OCI-LY7 (cell line): ENCODE measurements around the gene OR10Z1. TPM values are rescaled to one million over a fixed set of nuclear protein-coding genes. Genes with fewer than 3 reads are reported as not detected.

Source experiments
- Bru-seq: library from RNA; stranded (reverse); fragments of 400-500 nt; gene quantifications from one replicate; lab custom pipeline; 2021; lab: Mats Ljungman, UMichigan
- BruChase-seq, 2 experiments: library from RNA; stranded (reverse); fragments of 400-500 nt; gene quantifications; one replicate each; lab custom pipeline; 2021; lab: Mats Ljungman, UMichigan
- BruUV-seq: library from RNA; stranded (reverse); fragments of 400-500 nt; replicated peaks from 2 replicates; lab custom pipeline; 2021; lab: Mats Ljungman, UMichigan
- CTCF ChIA-PET: fragments of 300-600 bp; sonication (Branson Sonifier 250); formaldehyde crosslinking; loops from one replicate; lab custom pipeline; 2022; ENCODE audit warnings: antibody characterized with exemption; ENCODE audit not compliant: unreplicated experiment; lab: Charles Lee
- POLR2A ChIA-PET: fragments of 300-600 bp; sonication (Branson Sonifier 250); formaldehyde crosslinking; loops from one replicate; lab custom pipeline; 2022; ENCODE audit warnings: antibody characterized with exemption; lab: Charles Lee
- DNase-seq: peaks from one replicate; pipeline ENCODE4 v3.0.0-alpha.2; 2015; ENCODE audit warnings: low spot score
- H2AFZ ChIP-seq: fragments of 200-600 bp; sonication (generic), shearing (Covaris generic); 2 replicates; pipeline ENCODE4 v1.6.1; 2014; ENCODE audit warnings: mild to moderate bottlenecking, antibody characterized with exemption, low read length, moderate library complexity
- H3K27ac ChIP-seq: fragments of 200-600 bp; sonication (generic); 2 replicates; pipeline ENCODE4 v1.5.1; 2014; ENCODE audit warnings: mixed run types, low read depth, mild to moderate bottlenecking, moderate library complexity, low read length, inconsistent platforms; ENCODE audit not compliant: poor library complexity, severe bottlenecking
- H3K36me3 ChIP-seq: fragments of 200-600 bp; sonication (generic); 2 replicates; pipeline ENCODE4 v1.6.1; 2014; ENCODE audit warnings: mild to moderate bottlenecking, antibody characterized with exemption, low read length, moderate library complexity, mixed read lengths; ENCODE audit not compliant: insufficient read depth
- H3K4me1 ChIP-seq: fragments of 200-600 bp; sonication (generic); 2 replicates; pipeline ENCODE4 v1.5.1; 2014; ENCODE audit warnings: mild to moderate bottlenecking, low read length; ENCODE audit not compliant: insufficient read depth, poor library complexity, severe bottlenecking
- H3K4me2 ChIP-seq: fragments of 200-600 bp; sonication (generic); 2 replicates; pipeline ENCODE4 v1.6.1; 2014; ENCODE audit warnings: mild to moderate bottlenecking, low read length
- H3K4me3 ChIP-seq: fragments of 200-600 bp; sonication (generic); 2 replicates; pipeline ENCODE4 v1.5.1; 2014; ENCODE audit warnings: mild to moderate bottlenecking, low read depth, low read length; ENCODE audit not compliant: poor library complexity, severe bottlenecking
- H3K79me2 ChIP-seq: fragments of 200-600 bp; sonication (generic); 2 replicates; pipeline ENCODE4 v1.6.1; 2016; ENCODE audit warnings: low read depth, mild to moderate bottlenecking, low read length, moderate library complexity, mixed read lengths; ENCODE audit not compliant: insufficient read depth
- H3K9me2 ChIP-seq: fragments of 200-600 bp; sonication (generic); 2 replicates; pipeline ENCODE4 v1.6.1; 2016; ENCODE audit warnings: mild to moderate bottlenecking, low read length, mixed read lengths; ENCODE audit not compliant: insufficient read depth
- H3K9me3 ChIP-seq: fragments of 200-600 bp; sonication (generic); 2 replicates; pipeline ENCODE4 v1.6.1; 2014; ENCODE audit warnings: mild to moderate bottlenecking, mixed run types, low read length, mixed read lengths
- H4K20me1 ChIP-seq: fragments of 200-600 bp; sonication (generic); 2 replicates; pipeline ENCODE4 v1.6.1; 2014; ENCODE audit warnings: mild to moderate bottlenecking, antibody characterized with exemption, low read length, moderate library complexity, mixed read lengths; ENCODE audit not compliant: insufficient read depth
- EZH2phosphoT487 ChIP-seq: fragments of 200-600 bp; sonication (generic); IDR thresholded peaks from 2 replicates; pipeline ENCODE4 v1.6.1; 2018; ENCODE audit warnings: low read depth, borderline replicate concordance, mild to moderate bottlenecking, mixed run types, antibody characterized with exemption, low read length, moderate library complexity, mixed read lengths
- intact Hi-C: fragments of 100-400 bp; cut with micrococcal nuclease; formaldehyde crosslinking; loops from one replicate; pipeline ENCODE4 v1.10.0; 2022; ENCODE audit not compliant: unreplicated experiment
- long read RNA-seq: library from polyadenylated mRNA; stranded (forward); transcript quantifications from one replicate; pipeline ENCODE4 v2.0.0, GENCODE V29; 2022
- total RNA-seq, 2 experiments: library from RNA; depleted of rRNA in 1 of 2; stranded (reverse); fragments of >200 nt in 1 of 2; shearing (Covaris generic) in 1 of 2; gene quantifications; 2 replicates each; pipeline ENCODE4 v1.2.3, GENCODE V29; 2014 to 2022
- TF ChIP-seq, protein P1 (sequence below): fragments of 200-600 bp; sonication (generic); conservative IDR thresholded peaks from 2 replicates; pipeline ENCODE4 v1.5.1; 2014; ENCODE audit warnings: mild to moderate bottlenecking, antibody characterized with exemption, low read length, moderate library complexity, mixed read lengths

Gene OR10Z1, protein sequence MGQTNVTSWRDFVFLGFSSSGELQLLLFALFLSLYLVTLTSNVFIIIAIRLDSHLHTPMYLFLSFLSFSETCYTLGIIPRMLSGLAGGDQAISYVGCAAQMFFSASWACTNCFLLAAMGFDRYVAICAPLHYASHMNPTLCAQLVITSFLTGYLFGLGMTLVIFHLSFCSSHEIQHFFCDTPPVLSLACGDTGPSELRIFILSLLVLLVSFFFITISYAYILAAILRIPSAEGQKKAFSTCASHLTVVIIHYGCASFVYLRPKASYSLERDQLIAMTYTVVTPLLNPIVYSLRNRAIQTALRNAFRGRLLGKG
- total RNA-seq (2014; rRNA removed; shearing (Covaris generic)) (not detected in 2 replicates), total RNA-seq (2022) (not detected in 2 replicates), Bru-seq, nascent RNA (not detected), BruChase-seq, experiment 1, labeled RNA remaining after a 6-hour chase (not detected), BruChase-seq, experiment 2, labeled RNA remaining after a 2-hour chase (not detected)
- long read RNA-seq = 0 reads

DNA sequence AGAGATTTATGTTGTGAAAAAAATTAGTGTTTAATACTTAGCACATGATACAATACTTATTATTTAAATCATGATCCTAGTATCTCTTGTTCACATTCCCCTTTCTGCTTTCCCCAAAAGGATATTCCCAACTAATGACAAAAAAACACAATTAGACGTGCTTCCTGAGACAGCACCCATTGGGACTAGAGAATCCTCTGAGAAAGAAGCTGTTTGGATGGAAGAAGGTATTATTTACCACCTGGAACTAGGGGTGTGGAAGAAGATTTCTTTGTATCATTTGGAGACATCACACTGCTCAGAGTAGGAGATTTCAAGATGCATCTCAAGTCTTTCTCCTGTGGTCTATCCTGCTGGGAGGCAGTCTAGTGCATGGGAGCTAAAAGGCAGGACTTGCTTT lies at the start of gene OR10Z1:
TSS of gene OR10Z1 (plus strand) at position 301 of the 400 bp plus-strand sequence. CDS start 1,171 bp downstream, outside the sequence.
- no TSS peak for BruUV-seq
- Histone ChIP-seq H3K4me3 (no peak within 1 kb of the TSS), H3K79me2 (no peaks in the 10 kb centered on the region), H3K36me3 (no peaks in the 10 kb centered on the region), H2AFZ (no peak within 1 kb of the TSS), H3K4me1 (no peaks in the 10 kb centered on the region), H3K4me2 (no peak within 1 kb of the TSS), H3K27ac (no peak within 1 kb of the TSS), H4K20me1 (no peaks in the 10 kb centered on the region), H3K9me2 (no peaks in the 10 kb centered on the region), H3K9me3 (no peaks in the 10 kb centered on the region)
- intact Hi-C loops = loop anchor here (10.0 kb wide), 1 partner anchor 70 kb away; no protein-coding TSS in a partner anchor
- no peak for TF ChIP-seq EZH2phosphoT487
- TF ChIP-seq, protein P1, sequence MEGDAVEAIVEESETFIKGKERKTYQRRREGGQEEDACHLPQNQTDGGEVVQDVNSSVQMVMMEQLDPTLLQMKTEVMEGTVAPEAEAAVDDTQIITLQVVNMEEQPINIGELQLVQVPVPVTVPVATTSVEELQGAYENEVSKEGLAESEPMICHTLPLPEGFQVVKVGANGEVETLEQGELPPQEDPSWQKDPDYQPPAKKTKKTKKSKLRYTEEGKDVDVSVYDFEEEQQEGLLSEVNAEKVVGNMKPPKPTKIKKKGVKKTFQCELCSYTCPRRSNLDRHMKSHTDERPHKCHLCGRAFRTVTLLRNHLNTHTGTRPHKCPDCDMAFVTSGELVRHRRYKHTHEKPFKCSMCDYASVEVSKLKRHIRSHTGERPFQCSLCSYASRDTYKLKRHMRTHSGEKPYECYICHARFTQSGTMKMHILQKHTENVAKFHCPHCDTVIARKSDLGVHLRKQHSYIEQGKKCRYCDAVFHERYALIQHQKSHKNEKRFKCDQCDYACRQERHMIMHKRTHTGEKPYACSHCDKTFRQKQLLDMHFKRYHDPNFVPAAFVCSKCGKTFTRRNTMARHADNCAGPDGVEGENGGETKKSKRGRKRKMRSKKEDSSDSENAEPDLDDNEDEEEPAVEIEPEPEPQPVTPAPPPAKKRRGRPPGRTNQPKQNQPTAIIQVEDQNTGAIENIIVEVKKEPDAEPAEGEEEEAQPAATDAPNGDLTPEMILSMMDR = no peak
- DNase-seq = no peak
- POLR2A ChIA-PET = no interaction called here
- CTCF ChIA-PET = no interaction called here

DNA sequence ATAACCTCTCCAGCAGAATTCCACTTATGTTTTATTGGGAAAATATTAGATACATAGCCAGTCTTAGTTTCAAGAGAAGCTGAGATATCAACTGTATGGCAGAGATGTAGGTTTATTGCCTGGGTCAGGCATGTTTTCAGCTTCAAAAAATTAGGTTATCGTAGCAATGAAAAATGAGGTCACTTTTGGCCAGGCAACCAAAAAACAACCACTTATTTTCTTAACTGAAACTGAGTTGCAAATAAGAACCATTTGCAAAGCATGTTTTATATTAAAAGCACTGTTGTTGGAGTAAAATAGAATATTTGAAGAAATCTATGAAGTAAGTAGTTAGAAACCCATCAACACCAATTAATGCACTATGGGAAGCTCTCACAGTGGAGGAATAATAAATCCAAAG lies 45.4 kb upstream of the OR10Z1 start:
- Histone ChIP-seq H2AFZ (no peak overlapping the region), H3K27ac (no peak overlapping the region), H3K4me3 (no peak overlapping the region), H3K9me2 (no peaks in the 10 kb centered on the region), H3K4me1 (peaks cover 12% of the 10 kb centered on the region), H4K20me1 (no peaks in the 10 kb centered on the region), H3K9me3 (no peaks in the 10 kb centered on the region; the same call in 1 of the 2 replicates), H3K79me2 (no peaks in the 10 kb centered on the region), H3K36me3 (no peaks in the 10 kb centered on the region), H3K4me2 (no peak overlapping the region)
- intact Hi-C loops = loop anchor here (10.0 kb wide), 3 partner anchors 405 to 515 kb away; partner anchors contain the start of genes AIM2 and IFI16
- BruUV-seq = no TSS peak
- ChIA-PET POLR2A (interaction anchor here (1.0 kb wide), 1 partner anchor 11 kb away, joined by 3 read pairs; no protein-coding TSS in a partner anchor), CTCF (no interaction called here)
- no peak for DNase-seq
- TF ChIP-seq EZH2phosphoT487 = no peak
- TF ChIP-seq, protein P1 = no peak
